ENCODE data around the gene ZNF677.
"Not testable (repeated sequence)": the region's sequence is repeated elsewhere in the genome, so short reads cannot be mapped to it uniquely, and the experiment has no call there.

DNA sequence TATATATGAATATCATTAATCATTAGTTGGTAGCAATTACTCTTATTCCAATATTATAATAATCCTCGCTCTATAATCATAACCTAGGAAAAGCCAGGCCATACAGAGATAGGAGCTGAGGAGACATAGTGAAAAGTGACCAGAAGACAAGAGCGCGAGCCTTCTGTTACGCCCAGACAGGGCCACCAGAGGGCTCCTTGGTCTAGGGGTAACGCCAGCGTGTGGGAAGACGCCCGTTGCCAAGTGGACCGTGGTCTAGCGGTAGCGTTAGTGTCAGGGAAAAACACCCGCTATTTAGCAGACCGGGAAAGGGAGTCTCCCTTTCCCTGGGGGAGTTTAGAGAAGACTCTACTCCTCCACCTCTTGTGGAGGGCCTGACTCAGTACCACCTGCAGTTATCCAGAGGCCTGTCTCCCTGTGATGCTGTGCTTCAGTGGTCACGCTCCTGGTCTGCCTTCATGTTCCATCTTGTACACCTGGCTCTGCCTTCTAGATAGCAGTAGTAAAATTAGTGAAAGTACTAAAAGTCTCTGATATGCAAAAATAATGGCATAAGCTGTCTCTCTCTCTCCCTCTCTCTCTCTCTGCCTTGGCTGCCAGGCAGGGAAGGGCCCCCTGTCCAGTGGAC, 3.2 kb upstream of the ZNF677 start, which contains the start of gene VN1R2:
- not testable (repeated sequence) for TF ChIP-seq ZNF274 (IDR thresholded peaks at IDR 0.05; ENCODE audit: low read depth, low read length); YY1 (IDR thresholded peaks at IDR 0.05; ENCODE audit: insufficient read depth, insufficient read length); SUZ12 (IDR thresholded peaks at IDR 0.05; ENCODE audit: extremely low read depth, insufficient read depth, insufficient read length)
